Endometrial microvascular endothelial cells (primary cell): ENCODE data around the gene RAI1. TPM values are rescaled to one million over a fixed set of nuclear protein-coding genes. Genes with fewer than 3 reads are reported as not detected.

Source experiments
- in situ Hi-C: cut with HindIII; loops from 2 replicates; pipeline ENCODE4 v1.10.0; 2017; ENCODE audit warnings: low sequenced_read_pairs, low pct_unique_long_range_greater_than_20kb; ENCODE audit errors: inconsistent ontology term
- total RNA-seq: library from RNA; depleted of rRNA; stranded (reverse); fragments of >200 nt; gene quantifications from one replicate; pipeline ENCODE4 v1.2.3, GENCODE V29; 2015; ENCODE audit errors: inconsistent ontology term

RAI1 gene
- total RNA-seq, 1 donor from 2014 or later, result 14.3 TPM

- in situ Hi-C loops, result no loop called here
Observed at GRCh38 chr17:17784657-17785267, 103.5 kb downstream of the RAI1 start.

GRCh38 chr17:17785407-17785806, 104.1 kb downstream of the RAI1 start:
- in situ Hi-C loops, result no loop called here

- in situ Hi-C loops, result no loop called here
Observed at GRCh38 chr17:17786998-17787397, 105.7 kb downstream of the RAI1 start.

- in situ Hi-C loops, result no loop called here
Observed at GRCh38 chr17:17787568-17787967, 106.3 kb downstream of the RAI1 start.

GRCh38 chr17:17788967-17789366, 107.7 kb downstream of the RAI1 start:
- in situ Hi-C loops, result no loop called here

GRCh38 chr17:17789410-17789809, 108.2 kb downstream of the RAI1 start:
- in situ Hi-C loops, result no loop called here

- in situ Hi-C loops, result no loop called here
Observed at GRCh38 chr17:17789828-17790636, 108.8 kb downstream of the RAI1 start.

GRCh38 chr17:17790637-17791464, 109.6 kb downstream of the RAI1 start:
- in situ Hi-C loops, result no loop called here

- in situ Hi-C loops, result no loop called here
Observed at GRCh38 chr17:17792037-17792550, 110.8 kb downstream of the RAI1 start.

GRCh38 chr17:17792551-17793377, 111.5 kb downstream of the RAI1 start:
- in situ Hi-C loops, result no loop called here

GRCh38 chr17:17793378-17794214, 112.3 kb downstream of the RAI1 start:
- in situ Hi-C loops, result no loop called here

GRCh38 chr17:17794382-17794781, 113.1 kb downstream of the RAI1 start:
- in situ Hi-C loops, result no loop called here

- in situ Hi-C loops, result no loop called here
Observed at GRCh38 chr17:17795296-17795695, 114.0 kb downstream of the RAI1 start.

GRCh38 chr17:17795946-17796786, 114.9 kb downstream of the RAI1 start:
- in situ Hi-C loops, result no loop called here

- in situ Hi-C loops, result no loop called here
Observed at GRCh38 chr17:17796787-17797061, 115.5 kb downstream of the RAI1 start.

- in situ Hi-C loops, result no loop called here
Observed at GRCh38 chr17:17797119-17797809, 116.0 kb downstream of the RAI1 start.
